ENCODE measurements around the gene NXPH1. TPM values are rescaled to one million over a fixed set of nuclear protein-coding genes. Genes with fewer than 3 reads are reported as not detected.

NXPH1 gene
- total RNA-seq, 3 donors from 2014 or later (not counting 1 experiment from before 2014, with no cell fraction given): not detected

GRCh38 chr7:8499128-8499527 lies 65.7 kb downstream of the NXPH1 start:
- Histone ChIP-seq H3K4me1 (ENCODE audit: control insufficient read depth, insufficient read depth, low read length) (no peaks in the 10 kb centered on the region), H3K36me3 (ENCODE audit: control insufficient read depth, insufficient read depth, low read length) (no peaks in the 10 kb centered on the region), H3K9me3 (ENCODE audit: control insufficient read depth, insufficient read depth, low read length) (no peaks in the 10 kb centered on the region), H3K4me3 (ENCODE audit: low read length) (no peak overlapping the region), H3K27me3 (ENCODE audit: control insufficient read depth, insufficient read depth, low read length) (no peaks in the 10 kb centered on the region), H3K27ac (ENCODE audit: low read length) (no peak overlapping the region)
- DNase-seq (no peak), ATAC-seq (no peak)
- no peak for TF ChIP-seq CTCF (IDR thresholded peaks at IDR 0.05)
- intact Hi-C loops (cut with micrococcal nuclease): no loop called here
- Mint-ChIP-seq H3K4me3 (no peak overlapping the region), H3K4me1 (no peaks in the 10 kb centered on the region), H3K27ac (no peak overlapping the region), H3K27me3 (ENCODE audit: low read depth in 2 of 2) (no peaks in the 10 kb centered on the region), H3K9me3 (peaks cover 3 to 8% of the 10 kb centered on the region in 2 donors), H3K36me3 (no peaks in the 10 kb centered on the region)

DNA sequence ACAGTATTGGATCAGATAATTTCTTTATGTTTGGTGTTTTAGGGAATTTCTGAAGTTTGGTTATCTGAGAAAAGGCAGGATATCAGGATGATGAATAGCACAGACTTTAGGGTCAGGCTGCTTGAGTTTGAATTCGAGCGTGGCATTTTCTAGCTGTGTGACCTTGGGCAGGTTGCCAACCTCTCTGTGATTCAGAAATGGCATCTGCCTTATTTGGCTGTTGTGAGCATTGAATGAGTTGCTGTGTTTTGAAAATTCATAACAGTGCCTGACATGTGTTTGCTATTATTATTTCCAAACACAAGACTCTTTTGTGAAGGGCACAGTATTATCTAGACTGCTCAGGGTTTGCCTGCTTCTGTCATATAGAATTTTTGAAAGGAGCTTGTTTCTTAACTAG lies 66.9 kb downstream of the NXPH1 start:
- TF ChIP-seq CTCF (IDR thresholded peaks at IDR 0.05): no peak
- Mint-ChIP-seq H3K4me3 (no peak overlapping the region), H3K36me3 (no peaks in the 10 kb centered on the region), H3K9me3 (peaks cover 3 to 8% of the 10 kb centered on the region in 2 donors), H3K4me1 (no peaks in the 10 kb centered on the region), H3K27ac (no peak overlapping the region), H3K27me3 (ENCODE audit: low read depth in 2 of 2) (no peaks in the 10 kb centered on the region)
- Histone ChIP-seq H3K36me3 (ENCODE audit: control insufficient read depth, insufficient read depth, low read length) (no peaks in the 10 kb centered on the region), H3K4me1 (ENCODE audit: control insufficient read depth, insufficient read depth, low read length) (no peaks in the 10 kb centered on the region), H3K9me3 (ENCODE audit: control insufficient read depth, insufficient read depth, low read length) (no peaks in the 10 kb centered on the region), H3K27me3 (ENCODE audit: control insufficient read depth, insufficient read depth, low read length) (no peaks in the 10 kb centered on the region), H3K4me3 (ENCODE audit: low read length) (no peak overlapping the region), H3K27ac (ENCODE audit: low read length) (no peak overlapping the region)
- WGBS (ENCODE audit: insufficient coverage): 94% methylated on average over 2 of the region's 2 CpGs
- ATAC-seq (no peak), DNase-seq (no peak)
- intact Hi-C loops (cut with micrococcal nuclease): no loop called here

GRCh38 chr7:8507566-8507965 lies 74.2 kb downstream of the NXPH1 start:
- Histone ChIP-seq H3K9me3 (ENCODE audit: control insufficient read depth, insufficient read depth, low read length) (no peaks in the 10 kb centered on the region), H3K27ac (ENCODE audit: low read length) (no peak overlapping the region), H3K4me1 (ENCODE audit: control insufficient read depth, insufficient read depth, low read length) (no peaks in the 10 kb centered on the region), H3K4me3 (ENCODE audit: low read length) (no peak overlapping the region), H3K27me3 (ENCODE audit: control insufficient read depth, insufficient read depth, low read length) (no peaks in the 10 kb centered on the region), H3K36me3 (ENCODE audit: control insufficient read depth, insufficient read depth, low read length) (no peaks in the 10 kb centered on the region)
- Mint-ChIP-seq H3K36me3 (no peaks in the 10 kb centered on the region), H3K9me3 (peaks cover 3 to 7% of the 10 kb centered on the region in 2 donors), H3K27ac (no peak overlapping the region), H3K4me3 (no peak overlapping the region), H3K27me3 (ENCODE audit: low read depth in 2 of 2) (peaks cover 0 to 4% of the 10 kb centered on the region in 2 donors), H3K4me1 (no peaks in the 10 kb centered on the region)
- ATAC-seq: no peak
- 86% methylated on average over 1 of the region's 2 CpGs for WGBS (ENCODE audit: insufficient coverage)
- no peak for DNase-seq
- no peak for TF ChIP-seq CTCF (IDR thresholded peaks at IDR 0.05)
- intact Hi-C loops (cut with micrococcal nuclease): no loop called here

GRCh38 chr7:8509621-8510020 lies 76.2 kb downstream of the NXPH1 start:
- no peaks in the 10 kb centered on the region for H3K4me1 ChIP-seq (ENCODE audit: control insufficient read depth, insufficient read depth, low read length)
- H3K27ac ChIP-seq (ENCODE audit: low read length): no peak overlapping the region
- no peaks in the 10 kb centered on the region for H3K36me3 Mint-ChIP-seq
- no peak overlapping the region for H3K4me3 Mint-ChIP-seq
- H3K27me3 Mint-ChIP-seq (ENCODE audit: low read depth in 2 of 2): peaks cover 0 to 4% of the 10 kb centered on the region in 2 donors
- H3K36me3 ChIP-seq (ENCODE audit: control insufficient read depth, insufficient read depth, low read length): no peaks in the 10 kb centered on the region
- ATAC-seq (no peak), DNase-seq (no peak)
- TF ChIP-seq CTCF (IDR thresholded peaks at IDR 0.05): no peak
- H3K27me3 ChIP-seq (ENCODE audit: control insufficient read depth, insufficient read depth, low read length): no peaks in the 10 kb centered on the region
- no peaks in the 10 kb centered on the region for H3K9me3 ChIP-seq (ENCODE audit: control insufficient read depth, insufficient read depth, low read length)
- intact Hi-C loops (cut with micrococcal nuclease): no loop called here
- 80% methylated on average over 1 of the region's 1 CpG for WGBS (ENCODE audit: insufficient coverage)
- H3K27ac Mint-ChIP-seq: no peak overlapping the region
- no peak overlapping the region for H3K4me3 ChIP-seq (ENCODE audit: low read length)
- peaks cover 3 to 7% of the 10 kb centered on the region in 2 donors for H3K9me3 Mint-ChIP-seq
- no peaks in the 10 kb centered on the region for H3K4me1 Mint-ChIP-seq

Data from natural killer cell (primary cell).